Measurements from ENCODE around the gene HSP90AB1. TPM values are rescaled to one million over a fixed set of nuclear protein-coding genes. Genes with fewer than 3 reads are reported as not detected.
A peak's percentile ranks its signal among the peaks of the same experiment; 100 is the strongest.

Gene HSP90AB1
- total RNA-seq, 2 donors from 2014 or later, result 405 to 695 TPM

DNA sequence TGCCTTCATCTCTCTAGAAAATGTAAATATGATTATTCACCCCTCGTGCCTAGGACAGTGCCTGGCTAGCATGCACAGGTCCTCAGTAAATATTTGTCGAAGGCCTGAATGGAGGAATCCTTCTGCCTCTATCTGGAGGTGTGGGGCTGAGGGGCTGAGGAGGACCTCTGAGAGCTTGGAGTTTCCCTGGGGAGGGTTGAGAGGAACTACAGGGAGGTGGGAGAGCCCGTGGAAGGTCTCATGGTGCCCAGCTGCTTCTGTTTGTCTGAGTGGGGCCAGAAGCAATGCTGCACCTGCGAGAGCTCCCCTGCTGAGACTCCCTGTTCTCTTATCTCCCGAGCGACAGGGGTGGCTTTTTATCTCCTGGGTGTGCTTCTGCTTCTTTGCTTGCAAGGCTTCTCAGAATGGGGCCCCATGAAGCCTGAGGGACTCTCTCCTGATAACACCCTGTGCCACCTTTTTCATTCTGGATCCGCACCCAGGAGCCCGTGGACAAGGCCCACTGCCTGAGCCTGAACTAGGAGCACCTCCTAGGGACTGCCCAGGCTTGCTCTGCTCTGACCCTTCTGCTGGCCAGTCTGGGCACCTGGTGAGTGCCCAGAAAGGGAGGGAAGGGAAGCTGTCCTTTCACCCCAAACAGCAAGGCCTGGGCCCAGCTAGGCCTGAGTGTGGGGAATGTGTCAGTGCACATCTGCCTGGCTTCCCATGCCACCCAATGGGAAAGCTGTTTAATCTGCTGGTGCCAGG lies 21.1 kb upstream of the HSP90AB1 start:
- peak overlapping the region; percentile 52 for H3K4me3 ChIP-seq

DNA sequence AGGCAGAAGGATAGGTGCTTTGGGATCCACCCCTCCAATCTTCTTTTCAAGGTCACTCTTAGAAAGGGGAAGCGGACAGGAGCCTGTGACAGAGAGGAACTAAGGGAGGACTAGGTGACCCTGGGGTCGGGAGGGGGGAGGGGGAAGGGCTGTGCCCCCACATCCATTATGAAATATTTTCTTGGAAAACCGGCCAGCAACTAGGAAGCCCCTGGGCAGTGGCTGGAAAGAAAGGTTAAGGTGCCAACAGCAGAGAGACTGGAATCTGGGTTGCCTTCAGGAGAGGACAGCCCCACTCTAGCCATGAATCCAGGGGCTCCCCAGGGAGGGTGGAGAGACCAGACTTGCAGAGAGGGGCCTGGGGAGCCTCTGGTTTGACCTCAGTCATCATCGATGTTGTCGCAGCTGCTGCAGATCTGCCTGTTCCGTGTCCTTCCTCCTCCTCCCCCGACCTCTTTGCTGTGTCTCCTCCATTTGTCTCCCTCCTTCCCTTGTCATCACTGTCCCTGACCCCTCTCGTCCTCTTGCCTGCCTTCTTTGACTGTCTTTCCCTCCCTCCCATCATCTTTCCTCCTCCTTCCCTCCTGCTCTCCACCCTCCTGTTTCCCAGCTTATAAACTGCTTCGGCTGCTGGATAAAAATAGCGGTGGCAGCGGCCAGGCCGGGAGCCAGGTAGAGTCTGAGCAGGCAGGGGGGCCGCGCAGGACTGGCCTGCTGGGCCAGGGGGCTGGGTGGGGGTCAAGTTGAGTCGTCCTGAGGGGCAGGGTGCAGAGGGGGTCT lies 20.3 kb upstream of the HSP90AB1 start:
- Histone ChIP-seq H3K9me3 (no peaks in the 10 kb centered on the region), H3K4me1 (ENCODE audit: control insufficient read depth in 1 of 2, low read depth in 2 of 2) (peaks cover 47 to 60% of the 10 kb centered on the region in 2 donors), H3K27me3 (replicated peaks; ENCODE audit: insufficient read depth) (no peaks in the 10 kb centered on the region), H3K27ac (peak overlapping the region; percentile 60 to 72), H3K4me3 (peak overlapping the region; percentile 52), H3K36me3 (peaks cover 27% of the 10 kb centered on the region)
- DNase-seq (ENCODE audit: low spot score), result no peak
- no peak for ATAC-seq (ENCODE audit: insufficient number of reproducible peaks, low FRiP score, low read depth)
- TF ChIP-seq, protein P1, sequence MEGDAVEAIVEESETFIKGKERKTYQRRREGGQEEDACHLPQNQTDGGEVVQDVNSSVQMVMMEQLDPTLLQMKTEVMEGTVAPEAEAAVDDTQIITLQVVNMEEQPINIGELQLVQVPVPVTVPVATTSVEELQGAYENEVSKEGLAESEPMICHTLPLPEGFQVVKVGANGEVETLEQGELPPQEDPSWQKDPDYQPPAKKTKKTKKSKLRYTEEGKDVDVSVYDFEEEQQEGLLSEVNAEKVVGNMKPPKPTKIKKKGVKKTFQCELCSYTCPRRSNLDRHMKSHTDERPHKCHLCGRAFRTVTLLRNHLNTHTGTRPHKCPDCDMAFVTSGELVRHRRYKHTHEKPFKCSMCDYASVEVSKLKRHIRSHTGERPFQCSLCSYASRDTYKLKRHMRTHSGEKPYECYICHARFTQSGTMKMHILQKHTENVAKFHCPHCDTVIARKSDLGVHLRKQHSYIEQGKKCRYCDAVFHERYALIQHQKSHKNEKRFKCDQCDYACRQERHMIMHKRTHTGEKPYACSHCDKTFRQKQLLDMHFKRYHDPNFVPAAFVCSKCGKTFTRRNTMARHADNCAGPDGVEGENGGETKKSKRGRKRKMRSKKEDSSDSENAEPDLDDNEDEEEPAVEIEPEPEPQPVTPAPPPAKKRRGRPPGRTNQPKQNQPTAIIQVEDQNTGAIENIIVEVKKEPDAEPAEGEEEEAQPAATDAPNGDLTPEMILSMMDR (IDR thresholded peaks at IDR 0.05), result no peak

More for the DNA sequence above, 21.1 kb upstream of the HSP90AB1 start:
- TF ChIP-seq, protein P1 (IDR thresholded peaks at IDR 0.05), result no peak
- Histone ChIP-seq H3K4me1 (ENCODE audit: control insufficient read depth in 1 of 2, low read depth in 2 of 2) (peaks cover 54 to 66% of the 10 kb centered on the region in 2 donors), H3K36me3 (peaks cover 19% of the 10 kb centered on the region), H3K27me3 (replicated peaks; ENCODE audit: insufficient read depth) (no peaks in the 10 kb centered on the region), H3K9me3 (no peaks in the 10 kb centered on the region), H3K27ac (peak overlapping the region; percentile 60 to 72)
- DNase-seq (ENCODE audit: low spot score) (no peak), ATAC-seq (ENCODE audit: insufficient number of reproducible peaks, low FRiP score, low read depth) (no peak)

DNA sequence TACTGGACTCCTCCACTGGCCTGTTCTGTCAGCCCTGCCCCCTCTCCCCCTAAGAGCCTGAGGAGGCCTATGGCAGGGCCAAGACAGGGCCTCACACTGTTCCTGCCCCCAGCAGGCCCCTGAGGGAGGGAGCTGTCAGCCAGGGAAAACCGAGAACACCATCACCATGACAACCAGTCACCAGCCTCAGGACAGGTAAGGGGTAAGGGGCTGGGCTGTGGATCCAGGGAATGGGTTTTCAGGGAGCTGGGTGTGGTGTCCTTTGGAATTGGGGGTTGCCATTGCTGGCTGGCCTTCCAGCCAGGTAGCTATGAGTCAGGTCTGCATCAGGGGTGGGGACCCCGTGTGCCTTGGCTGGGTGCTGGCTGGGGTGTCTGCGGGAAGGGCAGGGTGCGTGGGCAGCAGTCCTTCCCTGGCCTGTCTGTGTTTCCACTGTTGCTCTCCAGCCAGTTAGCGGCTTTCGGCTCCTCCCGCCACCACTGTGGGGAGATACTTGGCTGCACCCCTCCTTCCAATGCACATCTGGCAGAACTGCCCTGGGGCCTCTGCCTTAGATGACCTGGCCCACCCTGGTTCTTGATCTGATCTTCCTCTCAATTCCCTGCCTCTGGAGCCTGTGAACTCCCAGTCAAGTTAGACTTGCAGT lies 19.6 kb upstream of the HSP90AB1 start:
- H3K4me1 ChIP-seq (ENCODE audit: control insufficient read depth in 1 of 2, low read depth in 2 of 2), result peaks cover 42 to 59% of the 10 kb centered on the region in 2 donors

DNA sequence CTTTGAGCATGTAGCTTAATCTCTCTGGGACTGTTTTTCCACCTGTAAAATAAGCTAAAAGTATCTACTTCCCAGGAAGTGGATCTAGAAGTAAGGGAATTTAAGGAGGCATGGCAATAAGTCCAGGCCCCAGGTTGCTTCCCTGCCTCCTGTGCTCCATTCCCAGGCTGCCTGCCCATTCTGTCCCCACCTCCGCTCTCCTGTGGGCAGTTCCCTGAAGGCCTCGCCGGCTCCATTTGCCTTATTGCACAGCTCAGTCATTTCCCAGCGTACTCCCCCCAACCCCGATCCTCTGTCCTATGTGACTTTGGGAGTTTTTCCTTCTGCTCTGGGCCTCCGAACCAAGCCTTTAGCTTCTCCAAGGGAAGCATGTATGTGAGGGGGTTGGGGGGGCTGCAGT lies 18.9 kb upstream of the HSP90AB1 start:
- ATAC-seq (ENCODE audit: insufficient number of reproducible peaks, low FRiP score, low read depth) (no peak), DNase-seq (ENCODE audit: low spot score) (no peak)
- TF ChIP-seq, protein P1 (IDR thresholded peaks at IDR 0.05), result no peak
- Histone ChIP-seq H3K27ac (peak overlapping the region in 1 of 2 donors; percentile 60), H3K4me3 (no peak overlapping the region), H3K4me1 (ENCODE audit: control insufficient read depth in 1 of 2, low read depth in 2 of 2) (peaks cover 37 to 60% of the 10 kb centered on the region in 2 donors), H3K36me3 (peaks cover 40% of the 10 kb centered on the region), H3K27me3 (replicated peaks; ENCODE audit: insufficient read depth) (no peaks in the 10 kb centered on the region), H3K9me3 (no peaks in the 10 kb centered on the region)

More for the DNA sequence above, 19.6 kb upstream of the HSP90AB1 start:
- TF ChIP-seq, protein P1 (IDR thresholded peaks at IDR 0.05), result no peak
- H3K9me3 ChIP-seq, result no peaks in the 10 kb centered on the region
- ATAC-seq (ENCODE audit: insufficient number of reproducible peaks, low FRiP score, low read depth) (no peak), DNase-seq (ENCODE audit: low spot score) (no peak)
- H3K4me3 ChIP-seq, result peak overlapping the region; percentile 52
- no peaks in the 10 kb centered on the region for H3K27me3 ChIP-seq (replicated peaks; ENCODE audit: insufficient read depth)
- H3K36me3 ChIP-seq, result peaks cover 33% of the 10 kb centered on the region
- peak overlapping the region; percentile 60 to 72 for H3K27ac ChIP-seq

DNA sequence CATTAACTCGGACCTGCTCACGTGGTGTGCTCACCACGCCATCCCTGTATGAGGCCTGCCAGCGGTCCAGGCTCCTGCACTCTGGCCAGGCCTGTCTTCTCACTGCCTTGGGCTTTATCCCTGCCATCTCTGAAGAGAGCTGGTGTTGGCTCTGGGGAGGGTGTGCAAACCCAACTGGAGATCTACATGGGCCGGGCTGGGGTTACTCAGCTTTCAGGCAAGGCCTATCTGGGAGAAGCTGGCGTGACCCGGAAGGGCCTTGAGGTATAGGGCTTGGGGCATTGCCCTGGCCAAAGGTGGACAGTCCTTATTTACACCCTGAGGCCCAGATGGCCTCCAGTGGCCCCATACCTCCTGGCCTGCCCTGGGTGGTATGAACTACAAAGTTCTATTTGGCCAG lies 18.5 kb upstream of the HSP90AB1 start:
- TF ChIP-seq, protein P1 (IDR thresholded peaks at IDR 0.05), result no peak
- DNase-seq (ENCODE audit: low spot score), result no peak
- ATAC-seq (ENCODE audit: insufficient number of reproducible peaks, low FRiP score, low read depth), result no peak
- Histone ChIP-seq H3K4me3 (no peak overlapping the region), H3K27me3 (replicated peaks; ENCODE audit: insufficient read depth) (no peaks in the 10 kb centered on the region), H3K9me3 (no peaks in the 10 kb centered on the region), H3K36me3 (peaks cover 43% of the 10 kb centered on the region), H3K27ac (no peak overlapping the region), H3K4me1 (ENCODE audit: control insufficient read depth in 1 of 2, low read depth in 2 of 2) (peaks cover 41 to 64% of the 10 kb centered on the region in 2 donors)

All from thoracic aorta (tissue), 2 donors.